GM12865 (cell line): ENCODE data around the gene ARHGEF2.

ENCODE experiments used
- DNase-seq: peaks from one replicate; pipeline ENCODE4 v3.0.0; 2010; ENCODE audit warnings: low read depth
- H3K4me3 ChIP-seq: 2 replicates; pipeline ENCODE4 v1.5.1; 2011; ENCODE audit warnings: mild to moderate bottlenecking, low read depth, low read length, control low read depth
- CTCF ChIP-seq: IDR thresholded peaks from 2 replicates; pipeline ENCODE4 v1.5.1; 2011; ENCODE audit warnings: low read length, control low read depth, low read depth, inconsistent platforms; ENCODE audit not compliant: insufficient read depth; ENCODE audit errors: missing control alignments

Gene ARHGEF2

GRCh38 chr1:155978325-155978972, at the start of gene ARHGEF2:
TSS of gene ARHGEF2 (minus strand) at chr1:155978547. CDS start at chr1:155978427, 120 bp downstream.
- peak within 1 kb of the TSS; percentile 86 for H3K4me3 ChIP-seq
- DNase-seq, result peak; percentile 92
- TF ChIP-seq CTCF, result peak; percentile 21

DNA sequence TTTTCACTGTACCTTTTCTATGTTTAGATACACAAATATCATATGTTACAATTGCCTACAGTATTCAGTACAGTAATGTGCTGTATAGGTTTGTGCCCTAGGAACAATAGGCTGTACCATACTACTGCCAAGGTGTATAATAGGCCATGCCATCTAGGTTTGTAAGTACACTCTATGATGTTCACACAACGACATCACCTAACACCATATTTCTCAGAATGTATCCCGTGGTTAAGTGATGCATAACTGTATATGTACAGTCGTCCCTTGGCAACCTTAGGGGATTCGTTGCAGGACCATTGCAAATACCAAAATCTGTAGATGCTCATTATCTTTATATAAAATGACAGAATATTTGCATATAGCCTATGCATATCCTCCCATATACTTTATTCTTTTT, 48.2 kb upstream of the ARHGEF2 start:
- no peak for TF ChIP-seq CTCF
- no peak for DNase-seq
- H3K4me3 ChIP-seq, result no peak overlapping the region

DNA sequence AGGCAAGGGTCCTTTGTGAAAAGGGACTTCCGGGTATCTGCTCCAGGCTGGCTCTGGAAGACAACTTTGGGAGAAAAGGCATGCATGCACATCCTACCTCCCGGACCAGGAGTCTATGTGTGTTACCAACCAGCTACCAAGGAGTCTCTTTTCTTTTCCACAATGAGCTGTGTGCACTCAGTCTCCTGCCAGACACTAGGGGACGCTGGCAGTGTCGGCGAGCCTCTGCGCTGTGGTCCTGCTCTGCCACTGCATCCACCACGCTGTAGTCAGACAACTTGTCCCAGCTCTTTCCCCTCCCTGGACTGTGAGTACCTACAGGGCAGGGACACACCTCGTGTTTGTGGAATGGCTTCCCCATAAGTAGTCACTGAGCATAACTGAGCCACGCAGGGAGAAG, 47.5 kb upstream of the ARHGEF2 start:
- DNase-seq, result peak; percentile 57
- TF ChIP-seq CTCF, result peak; percentile 80
- H3K4me3 ChIP-seq, result no peak overlapping the region

DNA sequence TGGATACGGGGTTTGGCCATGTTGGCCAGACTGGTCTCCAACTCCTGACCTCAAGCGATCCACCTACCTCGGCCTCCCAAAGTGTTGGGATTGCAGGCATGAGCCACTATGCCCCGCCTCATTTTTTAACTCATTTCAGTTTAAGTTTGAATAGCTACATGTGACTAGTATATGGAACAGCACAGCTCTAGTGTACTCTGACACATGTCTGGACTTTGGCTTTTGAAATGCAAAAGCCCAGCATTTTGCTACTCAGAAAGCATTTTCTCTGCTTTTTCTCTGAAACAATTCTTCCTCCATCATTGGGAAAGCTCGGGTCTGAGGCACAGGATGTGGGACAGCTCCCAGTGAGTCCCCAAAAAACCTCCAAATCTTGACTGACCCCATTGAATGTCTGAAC, 46.5 kb upstream of the ARHGEF2 start:
- no peak overlapping the region for H3K4me3 ChIP-seq
- TF ChIP-seq CTCF, result no peak
- DNase-seq, result no peak

GRCh38 chr1:156021954-156022353, 43.6 kb upstream of the ARHGEF2 start:
- DNase-seq, result no peak
- no peak overlapping the region for H3K4me3 ChIP-seq
- TF ChIP-seq CTCF, result no peak

- TF ChIP-seq CTCF, result no peak
- DNase-seq, result no peak
- peak overlapping the region; percentile 7 for H3K4me3 ChIP-seq
These were observed 42.7 kb upstream of the ARHGEF2 start for GRCh38 chr1:156021093-156021428.
